K562 (cell line): ENCODE results near the gene EIF4EBP2. TPM values are rescaled to one million over a fixed set of nuclear protein-coding genes. Genes with fewer than 3 reads are reported as not detected.
A peak's percentile ranks its signal among the peaks of the same experiment; 100 is the strongest.

Experiments used
- ARID4B ChIP-seq: sonication (generic); formaldehyde crosslinking; IDR thresholded peaks from 2 replicates; pipeline ENCODE4 v1.8.0; 2022; ENCODE audit warnings: mild to moderate bottlenecking, missing genetic modification reagents
- ATF4 ChIP-seq: fragments of 450-650 bp; formaldehyde crosslinking; IDR thresholded peaks from 2 replicates; pipeline ENCODE4 v1.4.0; 2022; ENCODE audit warnings: mild to moderate bottlenecking, moderate library complexity
- GABPB1 ChIP-seq: sonication (generic); formaldehyde crosslinking; IDR thresholded peaks from 2 replicates; pipeline ENCODE4 v1.8.0; 2022; ENCODE audit warnings: mild to moderate bottlenecking, missing genetic modification reagents
- GTF2E2 ChIP-seq: fragments of 200-800 bp; sonication (Bioruptor generic); IDR thresholded peaks from 2 replicates; pipeline ENCODE4 v1.6.1; 2016; ENCODE audit warnings: missing genetic modification characterization, missing compliant biosample characterization
- MCM3 ChIP-seq: fragments of 450-650 bp; IDR thresholded peaks from 2 replicates; pipeline ENCODE4 v1.6.1; 2016
- NFIX ChIP-seq: fragments of 250-450 bp; sonication (Bioruptor Pico); IDR thresholded peaks from 2 replicates; pipeline ENCODE4 v1.4.0; 2020; ENCODE audit warnings: low read depth, mild to moderate bottlenecking, moderate library complexity
- NR1H2 ChIP-seq: sonication (generic); formaldehyde crosslinking; IDR thresholded peaks from 2 replicates; pipeline ENCODE4 v1.4.0; 2020; ENCODE audit warnings: mild to moderate bottlenecking, missing genetic modification reagents
- RAD21 ChIP-seq, 2 experiments: fragments of 250-450 bp in 1 of 2; fragments of 450-650 bp in 1 of 2; sonication (Bioruptor Pico) in 1 of 2; formaldehyde crosslinking in 1 of 2; IDR thresholded peaks in 1 of 2; conservative IDR thresholded peaks in 1 of 2; 2 replicates each; pipeline versions ENCODE4 v1.4.0 to v1.8.0; 2020 to 2022; ENCODE audit warnings: mild to moderate bottlenecking in 2 of 2, moderate library complexity in 1 of 2
- RNF219 ChIP-seq: fragments of 250-450 bp; sonication (Bioruptor Pico); IDR thresholded peaks from 2 replicates; pipeline ENCODE4 v1.5.0; 2022; ENCODE audit warnings: mild to moderate bottlenecking
- ZBTB11 ChIP-seq, 3 experiments: fragments of 200-800 bp in 1 of 3; fragments of 250-450 bp in 1 of 3; fragments of 450-650 bp in 1 of 3; sonication (Bioruptor Pico) in 1 of 3; sonication (Bioruptor generic) in 1 of 3; formaldehyde crosslinking in 1 of 3; IDR thresholded peaks; 2 replicates each; pipeline versions ENCODE4 v1.6.1 to v1.8.0; 2016 to 2022; ENCODE audit warnings: mild to moderate bottlenecking in 2 of 3, missing genetic modification characterization in 2 of 3, missing compliant biosample characterization in 1 of 3, moderate library complexity in 1 of 3
- ZBTB5 ChIP-seq: fragments of 450-650 bp; IDR thresholded peaks from 2 replicates; pipeline ENCODE4 v1.6.1; 2017; ENCODE audit warnings: antibody characterized with exemption
- ZC3H8 ChIP-seq: fragments of 450-650 bp; IDR thresholded peaks from 2 replicates; pipeline ENCODE4 v1.6.1; 2017
- polyA plus RNA-seq, 8 experiments: library from polyadenylated mRNA; depleted of rRNA in 4 of 8; stranded (reverse) in 5 of 8; unstranded in 3 of 8; fragments of >200 nt; fragmentation: Nextera tagmentation in 2 of 8; fragmentation: Illumina TruSeq in 1 of 8; extraction: Ambion mirVana in 2 of 8; extraction: Trizol in 1 of 8; gene quantifications; 2 replicates each; pipeline versions ENCODE4 v1.2.1 to v1.2.3, GENCODE V29; 2011 to 2014; ENCODE audit warnings: inconsistent platforms in 1 of 8, missing spikeins in 1 of 8
- total RNA-seq, 7 experiments: library from RNA; depleted of rRNA in 6 of 7; stranded (reverse); fragments of >200 nt in 6 of 7; fragmentation: Illumina TruSeq in 2 of 7; extraction: Trizol in 2 of 7; gene quantifications; 2 replicates each; pipeline versions ENCODE4 v1.2.1 to v1.2.3, GENCODE V29; 2011 to 2021; ENCODE audit warnings: low replicate concordance in 1 of 7

Gene EIF4EBP2
- total and polyA plus RNA-seq, 9 of the 15 experiments (the other 6 are each of a cell fraction or from before 2014, with no cell fraction given) = 16.1 to 67.5 (median 38.3) TPM

GRCh38 chr10:70404036-70404786 lies at the start of gene EIF4EBP2 (continued):
- TF ChIP-seq ARID4B (CRISPR knock-in tag) = peak; percentile 84
- TF ChIP-seq ZBTB11 (CRISPR knock-in tag; IDR thresholded peaks at IDR 0.05) = peak in 2 of 3 experiments; percentile 60 to 81; a peak in 4 of 6 replicates
- TF ChIP-seq RAD21 (CRISPR knock-in tag; conservative IDR thresholded peaks at IDR 0.05 in 1 of 2, IDR thresholded peaks at IDR 0.05 in 1 of 2) = no peak
- TF ChIP-seq NFIX (CRISPR knock-in tag) = no peak
- TF ChIP-seq GTF2E2 (tag) = peak; percentile 82
- TF ChIP-seq ATF4 (CRISPR knock-in tag) = 0 out of 2 replicates have a peak, but pooled peaks have one; percentile 10
- no peak for TF ChIP-seq ZBTB5
- no peak for TF ChIP-seq RNF219 (CRISPR knock-in tag)
- TF ChIP-seq ZC3H8 = no peak
- TF ChIP-seq NR1H2 (CRISPR knock-in tag) = no peak
- TF ChIP-seq MCM3 = no peak
- peak; percentile 94 for TF ChIP-seq GABPB1 (CRISPR knock-in tag)
